Head of caudate nucleus (tissue), 42 donors: ENCODE measurements around the gene CAPN11.
"Not testable (repeated sequence)": the region's sequence is repeated elsewhere in the genome, so short reads cannot be mapped to it uniquely, and the experiment has no call there.

Experiments
- DNase-seq, 42 donors: peaks; one replicate each; pipeline versions ENCODE4 v3.0.0 to v3.0.0-alpha.2; 2020 to 2021; ENCODE audit warnings: mixed read lengths in 7 of 42
- intact Hi-C: fragments of 100-400 bp; cut with DNase I; formaldehyde crosslinking; loops from one replicate; pipeline ENCODE4 v1.15.0; 2022

CAPN11 gene

DNA sequence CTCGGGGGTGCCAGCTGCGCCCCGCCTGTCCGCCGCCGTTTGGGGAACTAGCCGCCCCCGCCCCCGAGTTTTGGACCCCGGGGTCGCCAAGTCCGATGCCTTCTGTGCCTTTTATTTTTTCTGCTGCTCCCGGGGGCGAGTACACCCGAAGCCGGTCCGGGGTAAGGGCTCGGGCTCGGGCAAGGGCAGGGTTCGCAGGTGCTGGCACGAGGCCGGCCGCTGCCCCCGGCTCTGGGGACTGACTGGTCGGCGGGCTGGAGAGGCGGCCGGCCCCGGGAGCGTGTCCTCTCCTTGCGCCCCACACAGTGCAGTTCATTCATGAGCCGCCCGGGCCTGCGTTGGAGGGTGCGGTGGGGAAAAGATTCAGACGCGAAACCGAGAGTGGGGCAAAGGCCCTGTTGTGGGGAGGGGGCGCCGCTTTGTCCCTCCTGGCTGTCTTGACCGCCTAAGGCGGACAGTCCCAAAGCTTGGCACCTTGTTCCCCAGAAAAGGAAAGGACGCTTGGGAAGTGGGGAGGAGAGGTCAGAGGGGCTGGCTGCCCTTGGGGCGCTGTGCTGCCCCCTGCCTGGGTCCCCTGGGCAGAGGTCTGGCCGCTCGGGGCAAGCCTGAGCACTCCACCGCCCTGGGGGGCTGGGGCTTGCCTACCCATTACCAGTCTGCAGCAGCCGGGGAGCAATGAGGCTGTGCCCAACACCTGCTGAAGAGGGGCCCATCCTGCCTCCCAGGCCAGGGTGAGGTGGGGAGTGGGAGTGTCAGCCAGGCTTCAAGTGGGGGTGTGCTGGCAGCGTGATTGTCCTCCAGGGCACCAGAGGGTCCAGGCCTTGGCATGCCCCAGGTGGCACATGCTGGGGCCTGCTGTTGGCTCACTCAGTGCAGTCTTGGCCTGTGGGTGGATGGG is 30.4 kb upstream of the CAPN11 start:
- DNase-seq: peak in 34 of 42 donors; percentile 18 to 69 (median 44)
- intact Hi-C loops: no loop called here

DNA sequence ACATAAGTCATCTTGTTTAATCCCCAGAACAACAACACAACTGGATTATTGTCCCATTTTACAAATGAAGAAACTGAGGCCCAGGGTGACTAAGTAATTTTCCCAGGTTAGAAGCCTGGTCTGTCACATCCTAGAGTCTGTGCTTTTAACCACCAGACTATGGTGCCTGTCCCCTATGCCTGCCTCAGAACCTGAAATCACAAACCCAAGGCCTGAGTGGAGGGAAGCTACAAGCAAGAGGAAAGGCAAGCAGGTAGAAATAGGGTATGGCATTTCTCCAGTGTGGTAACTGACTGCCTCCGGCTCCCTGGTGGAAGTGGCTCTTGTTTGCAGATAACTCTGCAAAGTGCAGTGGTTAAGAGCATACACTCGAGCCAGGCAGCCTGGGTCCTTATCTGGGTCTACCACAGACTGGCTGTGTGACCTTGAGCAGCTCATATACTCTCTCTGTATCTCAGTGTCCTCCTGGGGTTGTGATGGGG is 28.7 kb upstream of the CAPN11 start:
- no peak for DNase-seq
- intact Hi-C loops: no loop called here

DNA sequence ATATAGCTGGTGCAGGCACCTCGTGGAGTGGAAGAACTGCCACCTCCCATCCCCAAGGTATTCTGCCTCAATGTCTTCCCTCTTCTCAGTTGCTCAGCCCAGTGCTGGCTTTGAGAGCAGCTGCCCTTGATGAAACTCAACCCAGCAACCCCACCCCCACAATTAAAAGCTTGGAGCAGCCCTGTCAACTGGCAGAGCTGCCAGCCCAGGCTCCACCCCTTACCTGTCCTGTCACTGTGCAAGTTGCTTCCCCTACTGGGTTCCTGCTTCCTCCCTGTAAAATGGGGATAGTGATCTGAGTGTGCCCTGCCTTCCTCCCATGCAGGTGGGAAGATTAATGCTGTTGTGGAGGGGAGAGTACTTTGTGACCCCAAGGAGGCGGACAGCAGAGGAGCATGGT is 26.7 kb upstream of the CAPN11 start:
- no peak for DNase-seq
- intact Hi-C loops: no loop called here

DNA sequence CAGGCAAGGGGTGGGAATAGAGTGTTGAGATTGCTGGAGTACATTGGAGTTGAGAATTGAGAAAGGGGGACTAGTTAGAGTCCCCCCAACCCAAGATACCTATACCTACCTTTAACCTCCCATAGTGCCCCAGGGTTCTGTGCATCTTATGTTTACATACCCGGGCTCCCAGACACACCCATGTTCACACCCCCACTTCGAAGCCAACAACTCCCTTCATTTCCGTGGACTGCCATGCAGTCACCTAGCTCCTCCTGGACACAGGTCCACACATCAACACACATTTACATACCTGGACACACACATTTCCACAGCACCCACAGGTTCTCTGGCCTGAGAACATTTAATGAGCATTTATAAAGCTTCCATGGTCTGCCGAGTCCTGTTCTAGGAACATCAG is 26.1 kb upstream of the CAPN11 start:
- intact Hi-C loops: no loop called here
- no peak for DNase-seq

DNA sequence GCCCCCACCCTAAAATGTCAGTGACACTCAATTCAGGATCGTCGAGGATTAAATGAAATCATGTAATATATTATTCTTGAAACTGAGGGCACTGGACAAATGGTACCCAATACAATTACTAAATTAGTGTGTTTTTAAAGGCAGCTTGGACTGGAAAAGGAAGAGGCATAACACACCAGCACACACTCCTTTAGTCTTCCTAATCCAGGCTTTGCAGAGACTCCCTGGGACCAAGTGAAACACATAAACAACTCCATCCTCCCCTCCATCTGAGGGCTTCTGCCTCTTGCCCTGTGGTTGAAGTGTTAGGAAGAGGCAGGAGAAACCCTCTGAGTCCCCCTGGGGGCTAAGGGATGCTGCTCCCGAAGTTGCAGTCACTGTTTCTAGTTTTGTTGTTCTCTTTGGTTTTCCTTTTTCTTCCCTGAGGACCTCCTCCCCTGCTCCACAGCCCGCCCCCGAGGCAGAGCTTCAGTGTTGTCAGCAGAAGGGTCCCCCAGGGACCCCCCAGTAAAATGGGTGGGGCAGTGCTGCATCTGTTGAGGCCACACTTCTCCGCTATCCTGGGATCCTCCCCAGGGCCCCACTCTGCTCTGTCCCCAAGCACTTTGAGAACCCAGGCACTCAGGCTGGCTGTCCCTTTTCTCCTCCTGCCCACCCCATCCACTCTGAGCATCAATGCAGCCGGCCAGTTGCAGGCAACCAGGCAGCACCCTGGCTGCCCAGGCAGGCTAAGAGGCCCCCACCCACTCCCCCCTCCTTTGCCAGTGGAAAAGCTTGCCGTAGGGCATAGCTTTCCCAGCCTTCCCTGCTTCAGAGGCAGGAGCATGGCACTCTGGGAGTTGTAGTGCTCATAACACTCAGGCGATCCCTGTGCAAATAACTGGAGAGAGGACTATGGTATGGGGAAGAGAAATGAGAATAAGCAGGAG is 25.4 kb upstream of the CAPN11 start:
- intact Hi-C loops: no loop called here
- DNase-seq: peak; percentile 47 to 90 (median 76)

DNA sequence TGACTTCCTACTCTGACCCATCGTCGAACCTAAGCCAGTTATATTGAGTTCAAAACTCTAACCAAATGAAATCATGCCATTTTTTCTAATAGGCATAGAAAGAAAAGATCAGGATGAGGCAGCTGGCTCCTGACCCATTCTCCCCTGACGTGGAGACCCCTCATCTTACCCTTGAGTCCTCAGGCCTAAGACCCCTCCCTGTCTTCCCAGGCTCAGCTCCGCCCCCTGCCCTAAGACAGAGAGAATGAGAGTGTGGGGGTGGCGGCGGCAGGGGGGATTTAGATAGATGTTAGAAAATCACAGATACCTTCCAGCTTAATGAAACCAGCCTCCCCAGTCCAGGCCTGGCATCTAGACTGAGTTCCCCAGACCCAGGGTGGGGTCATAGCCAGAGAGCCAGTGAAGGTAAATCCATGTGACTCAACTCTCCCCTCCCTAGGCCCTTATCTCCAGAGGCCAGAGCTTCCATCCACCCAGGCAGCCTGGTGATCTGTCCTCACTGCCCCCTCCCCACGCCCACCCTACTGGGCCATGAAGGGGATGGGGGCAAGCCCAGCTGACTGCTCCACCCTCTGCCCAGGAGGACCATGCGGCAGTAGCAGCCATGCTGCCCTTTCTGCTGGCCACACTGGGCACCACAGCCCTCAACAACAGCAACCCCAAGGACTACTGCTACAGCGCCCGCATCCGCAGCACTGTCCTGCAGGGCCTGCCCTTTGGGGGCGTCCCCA is 24.5 kb upstream of the CAPN11 start:
- DNase-seq: no peak
- intact Hi-C loops: no loop called here

DNA sequence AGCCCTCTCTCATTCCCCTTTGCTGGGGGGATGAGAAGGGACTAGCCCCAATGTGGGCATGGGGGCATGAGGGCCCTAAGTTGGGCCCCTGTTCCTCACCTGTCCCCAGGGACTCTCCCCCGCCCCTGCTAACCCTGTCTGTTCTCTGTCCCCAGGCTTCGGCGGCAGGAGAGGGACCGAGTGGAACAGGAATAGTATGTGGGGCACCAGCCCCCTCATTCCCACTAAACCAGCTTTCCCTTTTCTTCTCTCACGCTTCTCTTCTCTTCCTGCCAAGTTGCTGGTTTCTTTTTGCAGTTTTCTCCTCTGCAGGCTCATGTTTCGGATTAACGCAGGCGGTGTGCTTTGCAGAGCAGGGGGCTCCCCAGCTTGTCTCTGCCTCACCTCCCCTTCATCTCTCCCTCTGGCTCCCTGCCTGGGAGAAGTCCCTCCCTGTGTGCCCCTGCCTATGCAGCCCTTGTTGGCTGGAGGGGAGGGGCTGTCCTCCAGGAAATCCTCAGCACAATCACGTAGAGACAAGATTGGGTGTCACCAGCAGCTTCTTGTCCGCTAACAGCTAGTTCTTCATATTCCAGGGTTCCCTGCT is 23.4 kb upstream of the CAPN11 start:
- DNase-seq: peak in 10 of 42 donors; percentile 19 to 63 (median 44)
- intact Hi-C loops: no loop called here

DNA sequence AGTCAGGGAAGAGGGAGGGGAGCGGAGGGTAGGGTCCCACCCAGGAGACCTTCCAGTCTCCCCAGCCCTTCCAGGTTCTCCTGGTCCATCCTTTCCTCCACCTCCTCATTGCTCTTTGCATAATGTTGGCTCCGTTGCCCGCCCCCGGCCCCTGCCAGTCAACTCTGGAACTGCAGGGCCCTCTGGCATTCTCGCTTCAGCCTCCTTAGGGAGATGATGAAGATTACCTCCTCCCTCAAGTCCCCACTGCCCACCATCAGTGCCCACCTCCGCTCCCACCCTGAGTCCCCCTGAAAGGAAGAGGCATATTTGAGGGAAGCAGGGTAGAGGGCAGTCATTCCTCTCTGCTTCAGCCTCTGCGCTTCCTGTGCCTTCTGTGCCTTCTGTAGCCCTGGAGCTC is 22.7 kb upstream of the CAPN11 start:
- DNase-seq: peak in 8 of 42 donors; percentile 15 to 70 (median 40)
- intact Hi-C loops: no loop called here

DNA sequence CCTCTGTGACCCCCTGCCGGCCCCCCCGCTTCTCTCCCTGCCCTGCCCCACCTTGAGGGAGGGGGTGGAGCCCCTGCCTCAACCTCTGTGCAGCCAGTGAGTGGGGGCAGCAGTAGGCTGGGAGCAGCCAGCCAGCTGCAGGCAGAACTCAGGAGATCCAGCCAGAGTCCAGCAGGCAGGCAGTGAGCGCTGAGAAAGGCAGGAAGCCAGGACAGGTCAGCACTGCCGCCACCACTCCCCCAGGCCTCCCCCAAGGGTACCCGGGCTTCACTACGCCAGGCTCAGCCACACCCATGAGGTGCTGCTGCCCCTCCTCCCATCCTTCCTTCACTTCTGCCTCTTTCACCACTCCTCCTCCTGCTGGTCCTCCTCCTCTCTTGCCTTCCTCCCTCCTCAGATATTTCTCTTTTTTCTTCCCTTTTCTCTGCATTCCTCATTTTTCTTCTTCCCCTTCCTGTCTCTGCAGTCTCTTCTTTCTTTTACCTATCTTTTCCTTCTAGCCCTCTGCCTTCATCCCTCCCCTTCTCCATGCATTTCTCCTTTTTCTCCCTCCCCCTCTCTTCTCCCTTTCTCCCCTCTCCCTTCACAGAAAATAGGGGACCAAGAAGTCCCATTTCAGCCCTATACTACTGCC is 19.8 kb upstream of the CAPN11 start:
- intact Hi-C loops: no loop called here
- peak in 6 of 42 donors; percentile 17 to 40 (median 28) for DNase-seq

DNA sequence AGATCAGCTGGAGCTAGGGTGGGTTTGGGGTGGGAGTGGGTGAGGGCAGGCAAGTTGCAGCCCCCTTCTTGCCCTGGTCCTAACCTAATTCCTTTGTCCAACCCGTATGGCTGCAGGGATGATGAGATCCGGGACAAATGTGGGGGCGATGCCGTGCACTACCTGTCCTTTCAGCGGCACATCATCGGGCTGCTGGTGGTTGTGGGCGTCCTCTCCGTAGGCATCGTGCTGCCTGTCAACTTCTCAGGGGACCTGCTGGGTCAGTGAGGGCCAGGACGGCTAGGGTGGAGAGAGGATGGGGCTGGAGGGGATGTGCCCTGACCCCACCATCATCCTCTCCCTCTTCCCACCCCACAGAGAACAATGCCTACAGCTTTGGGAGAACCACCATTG is 19.3 kb upstream of the CAPN11 start:
- peak in 4 of 42 donors; percentile 15 to 52 (median 24) for DNase-seq
- intact Hi-C loops: no loop called here

DNA sequence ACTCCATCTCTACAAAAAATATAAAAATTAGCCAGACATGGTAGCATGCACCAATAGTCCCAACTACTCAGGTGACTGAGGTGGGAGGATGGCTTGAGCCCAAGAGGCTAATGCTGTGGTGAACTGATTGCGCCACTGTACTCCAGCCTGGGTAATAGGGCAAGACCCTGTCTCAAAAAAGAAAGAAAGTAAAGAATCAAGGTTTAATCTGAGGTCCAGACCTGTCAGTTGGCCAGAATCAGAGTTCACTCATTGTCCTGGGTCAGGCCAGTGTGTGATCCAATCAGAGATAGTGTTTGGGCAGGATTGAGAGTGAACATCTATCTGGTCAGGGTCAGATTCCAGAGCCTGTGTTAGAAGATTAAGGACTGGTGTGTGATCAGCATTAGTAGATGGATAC is 15.8 kb upstream of the CAPN11 start:
- intact Hi-C loops: no loop called here

DNA sequence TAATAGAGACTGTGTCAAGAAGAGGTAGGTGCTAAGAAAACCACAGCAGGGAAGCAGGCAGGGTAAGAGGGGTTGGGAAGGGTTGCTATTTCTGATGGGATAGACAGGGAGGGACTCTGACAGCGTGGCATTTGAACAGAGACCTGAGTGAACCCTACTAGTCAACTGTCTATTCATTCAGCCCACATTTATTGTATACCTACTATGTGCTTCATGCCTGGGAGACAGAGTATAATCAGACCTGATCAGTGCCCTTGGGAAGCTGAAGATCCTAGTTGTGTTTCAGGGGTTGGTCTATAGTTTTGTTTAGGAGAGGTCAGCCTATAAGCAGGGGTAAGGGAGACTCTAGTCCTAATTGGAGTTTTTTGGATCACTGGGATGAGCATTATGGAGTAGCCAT is 14.9 kb upstream of the CAPN11 start:
- intact Hi-C loops: no loop called here
- DNase-seq: no peak

More for the DNA sequence above, 15.8 kb upstream of the CAPN11 start:
- DNase-seq: no peak

DNA sequence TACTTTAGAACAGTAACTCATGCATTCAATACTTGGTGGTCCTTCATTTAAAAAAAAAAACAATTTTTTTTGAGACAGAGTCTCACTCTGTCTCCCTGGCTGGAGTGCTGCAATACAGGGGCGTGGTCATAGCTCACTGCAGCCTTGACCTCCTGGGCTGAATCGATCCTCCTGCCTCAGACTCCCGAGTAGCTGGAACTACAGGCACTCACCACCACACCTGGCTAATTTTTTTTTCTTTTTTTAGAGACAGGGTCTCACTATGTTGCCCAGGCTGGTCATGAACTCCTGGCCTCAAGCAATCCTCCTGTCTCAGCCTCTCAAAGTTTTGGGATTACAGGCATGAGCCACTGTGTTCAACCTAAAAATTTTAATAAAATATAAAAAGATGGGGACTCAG is 14.1 kb upstream of the CAPN11 start:
- intact Hi-C loops, DNase-seq: not testable (repeated sequence)

DNA sequence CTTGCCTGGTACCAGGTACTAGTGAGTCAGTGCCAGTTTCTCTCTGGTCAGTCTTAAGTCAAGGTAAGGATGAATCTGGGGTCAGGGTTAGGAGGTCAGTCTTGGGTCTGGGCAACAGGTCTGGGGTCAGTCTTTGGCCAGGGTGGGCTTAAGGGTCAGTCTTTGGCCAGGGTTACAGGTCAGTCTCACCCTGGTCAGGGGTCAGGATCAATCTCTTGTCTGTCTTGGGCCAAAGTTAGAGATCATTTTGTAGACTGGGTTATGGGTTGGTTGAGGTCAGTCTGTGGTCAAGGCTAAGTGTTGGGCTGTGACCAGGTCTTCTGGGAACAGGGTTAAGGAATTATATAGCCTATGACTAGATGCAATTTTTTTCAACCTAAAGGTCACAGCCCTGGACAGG is 12.8 kb upstream of the CAPN11 start:
- no peak for DNase-seq
- intact Hi-C loops: no loop called here

DNA sequence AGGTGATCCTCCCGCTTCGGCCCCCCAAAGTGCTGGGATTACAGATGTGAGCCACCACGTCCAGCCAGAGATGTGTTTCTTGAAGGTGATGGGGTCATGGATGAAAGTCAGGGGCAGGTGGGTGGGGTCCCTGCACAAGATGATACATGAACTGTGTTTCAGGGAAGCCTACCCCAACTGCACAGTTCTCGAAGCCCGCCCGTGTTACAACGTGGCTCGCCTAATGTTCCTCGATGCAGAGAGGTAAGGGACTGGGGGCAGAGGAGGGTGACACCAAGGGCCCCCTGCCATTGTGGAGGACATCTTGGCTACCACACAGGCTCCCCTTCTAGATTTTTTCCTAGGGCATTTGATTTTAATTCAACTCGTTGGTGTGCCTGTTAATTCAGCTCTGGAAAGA is 11.9 kb upstream of the CAPN11 start:
- no peak for DNase-seq
- intact Hi-C loops: no loop called here

DNA sequence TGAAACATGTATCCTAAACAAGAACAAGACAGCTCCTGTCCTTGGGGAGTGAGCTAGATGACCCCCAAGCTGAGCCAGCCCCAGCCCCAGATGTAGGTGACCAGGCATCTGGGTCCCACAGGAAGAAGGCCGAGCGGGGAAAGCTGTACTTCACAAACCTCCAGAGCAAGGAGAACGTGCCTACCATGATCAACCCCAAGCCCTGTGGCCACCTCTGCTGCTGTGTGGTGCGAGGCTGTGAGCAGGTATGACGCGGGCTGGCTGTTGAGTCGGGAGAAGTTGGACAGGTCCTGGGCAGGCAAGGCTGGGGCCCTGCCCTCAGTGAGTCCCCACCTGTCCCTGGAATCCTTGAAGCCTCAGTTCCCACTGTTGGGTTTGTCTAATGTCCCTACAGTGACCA is 11.4 kb upstream of the CAPN11 start:
- DNase-seq: no peak
- intact Hi-C loops: no loop called here

DNA sequence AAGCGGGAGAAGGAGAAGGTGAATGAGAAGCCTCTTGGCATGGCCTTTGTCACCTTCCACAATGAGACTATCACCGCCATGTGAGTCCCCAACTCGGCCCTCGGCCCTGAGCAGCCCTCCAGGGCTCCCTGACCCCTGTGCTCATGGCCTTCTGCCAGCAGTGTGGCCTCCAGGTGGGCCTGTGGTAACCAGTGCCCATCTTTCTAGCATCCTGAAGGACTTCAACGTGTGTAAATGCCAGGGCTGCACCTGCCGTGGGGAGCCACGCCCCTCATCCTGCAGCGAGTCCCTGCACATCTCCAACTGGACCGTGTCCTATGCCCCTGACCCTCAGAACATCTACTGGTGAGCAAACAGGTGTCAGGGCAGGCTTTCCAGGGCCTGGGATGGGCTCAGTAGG is 10.3 kb upstream of the CAPN11 start:
- DNase-seq: no peak
- intact Hi-C loops: no loop called here

DNA sequence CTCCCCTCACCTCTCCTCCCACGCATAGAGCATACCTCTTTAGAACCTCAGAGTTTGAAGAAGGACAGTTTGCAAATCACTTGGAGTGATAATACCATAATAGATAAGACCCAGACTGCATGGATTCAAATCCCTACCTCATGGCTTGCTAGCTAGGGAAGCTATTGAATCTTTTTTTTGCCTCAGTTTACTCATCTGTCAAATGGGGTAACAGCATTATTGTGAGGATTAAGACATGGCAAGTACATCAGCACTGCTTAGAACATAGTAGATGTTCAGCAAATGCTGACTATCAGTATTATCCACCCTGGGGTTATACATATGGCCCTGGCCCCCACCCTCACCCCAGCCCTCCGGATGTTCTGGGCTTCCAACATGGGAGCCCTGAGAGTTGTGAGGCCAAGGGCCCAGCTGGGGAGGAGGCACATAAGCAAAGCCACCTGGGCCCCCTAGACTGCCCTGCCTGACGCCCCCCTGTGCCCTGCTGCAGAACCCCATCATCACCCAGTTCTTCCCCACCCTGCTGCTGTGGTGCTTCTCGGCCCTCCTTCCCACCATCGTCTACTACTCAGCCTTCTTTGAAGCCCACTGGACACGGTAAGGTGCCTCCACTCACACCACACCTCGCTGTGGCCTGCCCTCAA is 9.1 kb upstream of the CAPN11 start:
- intact Hi-C loops: no loop called here
- no peak for DNase-seq
